ENCODE measurements around the gene ARRDC3. TPM values are rescaled to one million over a fixed set of nuclear protein-coding genes. Genes with fewer than 3 reads are reported as not detected.

ARRDC3 gene
- total and polyA plus RNA-seq, 2 of the 8 experiments (the other 6 are each of a cell fraction or from before 2014, with no cell fraction given) = 2.9 to 5.7 TPM

- H3K4me1 ChIP-seq (replicated peaks in 1 of 4; ENCODE audit: control insufficient read depth in 3 of 4, insufficient read depth in 4 of 4, low read length in 3 of 4) = peaks cover 0 to 3% (median 0%) of the 10 kb centered on the region in 4 experiments; a peak in 2 of 7 replicates
- H3K9ac ChIP-seq (replicated peaks in 1 of 4; ENCODE audit: extremely low read depth in 1 of 4, low read depth in 3 of 4, low read length in 3 of 4) = no peak overlapping the region
- POLR2A ChIA-PET (ENCODE audit: partially characterized antibody) = interaction anchor here (5.4 kb wide), 1 partner anchor 35 kb away, joined by 31 read pairs; the partner anchor contains the start of gene ARRDC3
- H3K4me3 ChIP-seq (ENCODE audit: extremely low read depth in 1 of 4, insufficient read depth in 2 of 4, low read depth in 3 of 4, low read length in 4 of 4) = no peak overlapping the region
- H4K5ac ChIP-seq (ENCODE audit: insufficient read length, low read depth, low read length) = no peak overlapping the region
- no peak overlapping the region for H3K23ac ChIP-seq (ENCODE audit: insufficient read length)
- H2AK5ac ChIP-seq (ENCODE audit: low read depth, low read length) = no peak overlapping the region
- H3K79me2 ChIP-seq (ENCODE audit: control insufficient read depth in 1 of 2, insufficient read depth in 2 of 2, low read length in 2 of 2) = no peaks in the 10 kb centered on the region
- H2BK20ac ChIP-seq (ENCODE audit: low read length) = no peak overlapping the region
- H3K18ac ChIP-seq (ENCODE audit: extremely low read depth, low read length) = no peak overlapping the region
- no peak overlapping the region for H2BK12ac ChIP-seq (ENCODE audit: low read depth, low read length)
- H3K27me3 ChIP-seq (replicated peaks in 1 of 4; ENCODE audit: control insufficient read depth in 3 of 4, extremely low read depth in 1 of 4, insufficient read depth in 3 of 4, low read length in 3 of 4) = no peaks in the 10 kb centered on the region
- FAIRE-seq (no peak), DNase-seq (ENCODE audit: low read depth in 1 of 2, low spot score in 2 of 2) (no peak)
- H2BK5ac ChIP-seq (ENCODE audit: low read depth, low read length) = no peak overlapping the region
- H4K20me1 ChIP-seq (replicated peaks in 1 of 2; ENCODE audit: control insufficient read depth in 1 of 2, insufficient read depth in 2 of 2, low read length in 2 of 2) = no peaks in the 10 kb centered on the region
- H3K14ac ChIP-seq (ENCODE audit: insufficient read length) = no peak overlapping the region
- CTCF ChIA-PET (ENCODE audit: partially characterized antibody) = interaction anchor here (0.6 to 7.2 kb wide), 19 partner anchors 11 to 1302 kb away, joined by 3 to 122 read pairs (median 5); partner anchors contain the start of gene ARRDC3
- no peaks in the 10 kb centered on the region for H3K9me3 ChIP-seq (ENCODE audit: insufficient read depth in 2 of 2, low read depth in 1 of 2, low read length in 1 of 2)
- no peak overlapping the region for H2BK120ac ChIP-seq (replicated peaks; ENCODE audit: low read depth, low read length)
- H3K79me1 ChIP-seq (ENCODE audit: low read depth, low read length) = no peaks in the 10 kb centered on the region
- H3K4ac ChIP-seq (replicated peaks; ENCODE audit: insufficient read length, low read depth, low read length) = no peak overlapping the region
- no peaks in the 10 kb centered on the region for H3K36me3 ChIP-seq (ENCODE audit: control insufficient read depth in 2 of 4, insufficient read depth in 4 of 4, low read length in 3 of 4)
- H3K23me2 ChIP-seq (ENCODE audit: low read depth, low read length) = peaks cover 2% of the 10 kb centered on the region; the same call in 1 of the 2 replicates
- no peak overlapping the region for H3K4me2 ChIP-seq (ENCODE audit: insufficient read depth in 1 of 2, low read depth in 2 of 2, low read length in 2 of 2)
- no peak overlapping the region for H2BK15ac ChIP-seq (ENCODE audit: low read length)
- H3K27ac ChIP-seq (ENCODE audit: low read depth, low read length) = no peak overlapping the region
- H4K8ac ChIP-seq (ENCODE audit: extremely low read depth, insufficient read depth, low read length) = no peak overlapping the region
- peak overlapping the region; percentile 69 for H3K56ac ChIP-seq (replicated peaks; ENCODE audit: insufficient read length, low read depth, low read length)
- no peak overlapping the region for H2AFZ ChIP-seq (ENCODE audit: low read length)
- H4K91ac ChIP-seq (replicated peaks; ENCODE audit: insufficient read length, low read length) = no peak overlapping the region
- TF ChIP-seq CREB1 (IDR thresholded peaks at IDR 0.05) = no peak
- no peak for TF ChIP-seq SIRT6 (IDR thresholded peaks at IDR 0.05; ENCODE audit: low read length)
- no peak for TF ChIP-seq SUZ12 (IDR thresholded peaks at IDR 0.05; ENCODE audit: low read length)
- no peak for TF ChIP-seq GTF2F1 (IDR thresholded peaks at IDR 0.05; ENCODE audit: borderline replicate concordance, low read depth, low read length)
- TF ChIP-seq RNF2 (IDR thresholded peaks at IDR 0.05; ENCODE audit: borderline replicate concordance, low read depth, low read length, missing control alignments, poor library complexity, severe bottlenecking) = no peak
- no peak for TF ChIP-seq USF2 (IDR thresholded peaks at IDR 0.05; ENCODE audit: low read length)
- TF ChIP-seq MAFK (IDR thresholded peaks at IDR 0.05; ENCODE audit: low read depth, low read length) = no peak
- no peak for TF ChIP-seq BACH1 (IDR thresholded peaks at IDR 0.05; ENCODE audit: low read length)
- TF ChIP-seq SP4 (IDR thresholded peaks at IDR 0.05; ENCODE audit: low read length) = no peak
- no peak for TF ChIP-seq NANOG (IDR thresholded peaks at IDR 0.05; ENCODE audit: insufficient read depth, low read depth, low read length, poor library complexity, severe bottlenecking)
- TF ChIP-seq KDM4A (IDR thresholded peaks at IDR 0.05; ENCODE audit: low read depth, low read length, severe bottlenecking) = no peak
- no peak for TF ChIP-seq CEBPB (IDR thresholded peaks at IDR 0.05; ENCODE audit: low read depth, low read length)
- TF ChIP-seq RAD21 (IDR thresholded peaks at IDR 0.05 in 1 of 2, conservative IDR thresholded peaks at IDR 0.05 in 1 of 2; ENCODE audit: low read depth in 2 of 2, low read length in 2 of 2) = no peak
These were observed 35.0 kb upstream of the ARRDC3 start for GRCh38 chr5:91418158-91418557.
